Measurements from ENCODE around the gene NHSL2.

The NHSL2 gene

DNA sequence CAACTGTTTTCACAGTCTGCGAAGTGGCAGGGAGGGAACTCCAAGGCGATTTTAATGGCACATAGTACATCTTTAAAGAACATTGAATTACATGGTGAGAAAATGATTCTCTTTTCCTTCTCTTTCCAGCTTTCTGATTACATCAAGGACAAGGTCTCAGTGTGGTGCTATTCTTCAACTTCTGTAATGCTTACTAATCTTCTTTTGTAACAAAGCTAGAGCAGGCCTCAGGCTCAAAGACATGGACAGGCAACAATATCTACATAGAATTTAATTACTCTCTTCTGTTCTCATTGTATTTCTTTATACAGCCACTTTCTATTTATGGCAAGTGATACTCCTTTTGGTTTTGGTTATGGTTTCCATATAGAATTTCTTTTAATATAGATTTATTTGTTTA lies 172.6 kb downstream of the NHSL2 start:
- no peak for DNase-seq

DNA sequence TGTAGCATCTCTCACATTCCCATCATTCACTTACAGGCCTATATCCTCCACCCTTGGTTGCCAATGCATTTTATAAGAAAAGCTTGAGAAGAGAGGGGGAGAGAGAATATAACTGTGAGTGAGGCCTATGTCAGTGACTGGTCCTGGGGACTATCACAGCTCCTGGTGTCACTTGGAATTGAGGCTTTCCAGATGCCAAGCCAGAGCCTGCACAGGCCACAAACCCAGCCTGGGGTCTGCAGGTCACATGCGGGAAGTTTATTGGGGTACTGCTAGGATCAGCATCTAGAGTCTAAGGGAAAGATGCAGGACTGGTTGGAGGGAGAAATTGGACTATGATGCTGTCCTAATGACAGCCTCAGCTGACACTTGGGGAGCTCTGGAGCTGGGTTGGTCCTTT lies 173.5 kb downstream of the NHSL2 start:
- DNase-seq = no peak

DNA sequence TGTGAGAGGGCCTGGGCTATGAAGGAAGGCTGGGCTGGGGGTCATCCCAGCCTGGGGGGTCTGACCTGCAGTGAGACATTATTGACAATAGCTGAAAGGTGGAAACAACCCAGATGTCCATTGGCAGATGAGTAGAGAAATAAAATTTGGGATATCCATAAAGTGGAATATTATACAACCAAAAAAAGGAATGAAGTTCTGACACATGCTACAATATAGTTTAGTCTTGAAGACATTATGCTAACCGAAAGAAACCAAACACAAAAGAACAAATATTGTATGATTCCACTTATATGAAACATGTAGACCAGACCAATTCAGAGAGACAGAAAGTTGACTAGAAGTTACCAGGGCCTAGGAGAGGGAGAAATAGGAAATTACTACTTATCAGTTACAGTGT lies 176.3 kb downstream of the NHSL2 start:
- DNase-seq = no peak

DNA sequence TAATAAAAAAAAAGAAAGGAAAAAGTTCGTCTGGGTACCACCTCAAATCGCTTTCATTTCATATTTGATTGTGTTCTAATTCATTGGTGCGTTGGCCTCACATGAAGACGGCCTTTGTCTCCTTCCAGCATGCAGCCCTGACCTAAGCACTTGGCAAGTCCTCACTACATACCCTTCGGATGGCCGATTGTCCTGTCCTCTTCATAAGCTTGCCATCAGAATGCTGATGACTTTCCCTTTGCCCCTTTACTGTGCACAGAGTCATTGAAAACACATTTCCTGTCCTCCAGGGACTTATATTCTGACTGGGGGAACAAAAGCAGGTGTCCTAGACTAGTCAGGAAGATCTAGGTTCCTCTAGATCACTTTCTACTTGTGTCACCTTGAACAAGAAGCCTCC lies 178.1 kb downstream of the NHSL2 start:
- no peak for DNase-seq

DNA sequence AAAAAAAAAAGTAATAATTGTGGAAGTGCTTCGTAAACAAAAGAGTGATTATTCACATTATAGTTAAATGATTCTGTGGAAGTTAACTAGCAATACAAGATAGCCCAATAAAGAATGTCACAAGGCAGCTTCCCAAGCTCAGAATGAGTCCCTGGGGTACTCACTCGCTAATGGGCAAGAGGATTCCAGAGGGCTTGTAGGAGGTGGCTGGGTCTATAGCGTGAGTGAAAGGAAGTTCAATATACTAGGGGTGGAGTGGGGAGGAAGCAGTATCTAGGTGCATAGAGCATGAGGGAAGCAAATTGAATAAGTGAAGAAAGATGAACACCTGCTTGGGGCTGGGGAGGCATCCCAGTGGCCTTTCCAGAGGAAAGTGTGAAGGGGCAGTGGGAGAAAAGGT lies 178.6 kb downstream of the NHSL2 start:
- no peak for DNase-seq

DNA sequence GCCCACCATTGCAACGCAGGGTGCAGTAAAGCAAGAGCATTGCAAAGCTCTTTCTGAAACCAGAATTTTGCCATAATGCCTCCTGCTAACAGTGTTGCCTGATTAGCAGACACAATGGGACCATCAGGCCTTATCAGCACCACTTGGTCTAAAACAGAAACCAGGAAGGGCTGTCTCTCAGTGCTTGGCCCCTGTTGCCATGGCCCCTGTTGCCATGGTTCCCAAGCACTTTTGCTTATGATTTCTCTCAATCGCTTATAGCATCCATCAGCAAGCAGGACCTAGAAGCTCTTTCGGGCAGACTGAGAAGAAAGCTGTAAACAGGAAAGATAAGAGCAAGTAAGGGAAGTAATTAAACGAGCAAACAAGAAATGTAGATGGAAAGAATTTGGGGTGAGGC lies 184.2 kb downstream of the NHSL2 start:
- DNase-seq = peak; percentile 61

DNA sequence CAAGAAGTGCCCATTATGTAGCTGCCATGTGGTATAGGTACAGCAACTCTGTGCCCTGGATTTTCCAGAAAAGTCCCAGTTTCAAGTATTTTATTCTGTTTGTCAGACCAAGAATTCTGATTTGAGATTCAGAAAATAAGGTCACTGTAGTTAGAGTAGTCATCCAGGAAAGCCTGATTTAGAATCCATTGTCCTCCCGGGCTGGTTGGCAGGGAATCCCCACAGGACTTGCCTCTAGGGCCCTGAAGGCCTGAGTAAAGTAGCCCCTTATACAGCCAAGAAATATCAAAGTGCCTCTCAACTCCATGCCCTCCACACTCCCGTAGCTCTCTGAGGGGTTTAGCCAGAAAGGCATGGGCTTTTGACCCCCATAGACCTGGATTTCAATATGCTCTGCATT lies 184.7 kb downstream of the NHSL2 start:
- peak; percentile 31 for DNase-seq

DNA sequence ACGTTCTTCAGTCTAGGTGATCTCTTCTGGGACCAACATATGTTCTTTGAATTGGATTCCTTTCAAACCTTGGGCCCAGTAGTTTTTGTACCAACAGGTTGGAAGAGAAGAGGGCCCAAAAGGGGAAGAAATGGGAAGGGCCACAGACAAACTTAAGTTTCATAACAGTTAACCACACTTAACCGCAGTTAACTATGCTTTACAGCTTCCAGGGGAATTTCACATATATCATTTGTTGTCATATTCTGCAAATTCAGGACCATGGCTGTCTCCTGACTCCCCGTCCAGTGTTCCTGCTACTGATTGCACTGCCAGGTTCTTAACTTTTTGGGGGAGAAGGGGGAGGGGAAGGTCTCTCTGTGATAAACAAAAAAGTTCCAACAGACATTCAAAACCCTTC lies 186.5 kb downstream of the NHSL2 start:
- no peak for DNase-seq

DNA sequence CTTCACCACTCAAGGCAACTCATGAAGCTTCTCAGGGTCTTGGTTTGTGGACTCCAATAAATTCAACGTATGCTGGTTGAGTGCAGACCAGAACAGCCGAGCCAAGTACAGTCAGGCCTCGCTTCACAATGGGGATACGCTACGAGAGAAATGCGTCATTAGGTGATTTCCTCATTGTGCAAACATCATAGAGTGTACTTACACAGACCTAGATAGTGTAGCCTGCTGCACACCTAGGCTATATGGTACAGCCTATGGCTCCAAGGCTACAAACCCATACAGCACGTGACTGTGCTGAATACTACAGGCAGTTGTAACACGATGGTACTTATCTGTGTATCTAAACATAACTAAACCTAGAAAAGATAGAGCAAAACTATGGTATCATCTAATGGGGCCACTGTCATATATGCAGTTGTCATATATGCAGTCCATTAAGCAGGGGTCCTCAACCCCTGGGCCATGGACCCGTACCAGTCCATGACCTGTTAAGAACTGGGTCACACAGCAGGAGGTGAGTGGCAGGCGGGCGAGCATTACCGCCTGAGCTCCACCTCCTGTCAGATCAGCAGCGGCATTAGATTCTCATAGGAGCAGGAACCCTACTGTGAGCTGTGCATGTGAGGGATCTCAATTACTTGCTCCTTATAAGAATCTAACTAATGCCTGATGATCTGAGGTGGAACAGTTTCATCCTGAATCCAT lies 189.6 kb downstream of the NHSL2 start:
- peak; percentile 6 for DNase-seq

DNA sequence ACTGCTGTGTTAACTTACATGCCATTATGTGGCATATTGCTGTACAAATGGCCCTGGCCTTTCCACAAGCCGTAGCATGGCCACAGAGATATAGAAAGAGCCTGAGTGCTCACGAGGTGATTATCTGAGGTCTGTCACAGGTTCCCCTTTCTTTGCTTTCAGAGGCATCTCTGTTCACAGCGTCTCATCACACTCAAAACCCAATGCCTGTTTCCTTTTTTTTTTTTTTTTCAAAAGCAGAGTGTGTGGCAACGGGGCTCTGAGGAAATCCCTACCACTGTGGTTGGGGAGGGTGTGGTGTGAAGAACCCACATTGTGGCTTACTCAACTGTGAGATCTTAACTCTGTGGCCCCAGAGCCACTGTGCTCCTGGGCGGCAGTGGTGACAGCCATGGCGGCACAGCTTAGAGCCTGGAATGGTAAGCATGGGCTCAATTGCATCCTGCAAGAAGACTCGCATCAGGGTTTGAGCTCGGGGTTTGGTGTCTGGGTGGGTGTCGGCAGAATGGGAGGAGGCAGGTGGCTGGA lies 190.2 kb downstream of the NHSL2 start:
- DNase-seq = no peak

DNA sequence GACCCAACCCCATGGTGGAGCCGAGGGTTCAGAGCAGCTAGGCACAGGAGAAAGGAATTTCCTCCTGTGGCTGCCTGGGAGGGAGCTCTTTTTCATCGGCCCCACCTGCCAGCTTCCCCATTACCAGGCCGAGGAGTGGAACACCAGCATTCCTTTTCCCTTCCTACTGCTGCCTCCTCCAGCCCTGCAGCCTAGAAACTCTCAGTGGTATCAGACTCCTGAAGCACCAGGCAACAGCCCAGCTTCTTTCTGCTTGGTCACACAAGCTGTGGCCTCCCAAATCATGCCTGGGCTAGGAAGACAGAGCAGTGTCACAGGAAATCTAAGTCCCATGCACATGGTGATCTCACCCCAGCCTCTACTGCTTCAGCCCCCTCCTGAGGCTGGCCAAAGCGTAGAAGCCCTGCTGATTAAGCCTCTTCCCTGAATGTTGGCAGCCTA lies 191.0 kb downstream of the NHSL2 start:
- no peak for DNase-seq

DNA sequence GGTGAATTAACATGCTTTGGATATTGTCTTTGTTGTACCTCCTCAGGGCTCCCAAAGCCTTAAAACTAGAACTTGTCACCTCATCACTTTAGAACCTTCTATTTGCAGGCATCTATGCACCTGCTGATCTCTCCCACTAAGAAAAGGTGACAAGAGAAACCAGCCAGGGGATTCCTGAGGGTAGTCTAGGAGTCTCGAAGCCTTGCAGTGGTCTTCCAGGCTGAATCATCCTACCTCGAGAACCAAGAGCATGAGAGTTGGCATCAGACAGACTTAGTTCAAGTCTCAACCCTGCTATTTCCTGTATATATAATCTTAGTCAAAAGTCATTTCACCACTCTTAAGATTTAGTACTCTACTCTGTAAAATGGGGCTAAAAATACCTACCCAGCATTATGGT lies 191.5 kb downstream of the NHSL2 start:
- no peak for DNase-seq

DNA sequence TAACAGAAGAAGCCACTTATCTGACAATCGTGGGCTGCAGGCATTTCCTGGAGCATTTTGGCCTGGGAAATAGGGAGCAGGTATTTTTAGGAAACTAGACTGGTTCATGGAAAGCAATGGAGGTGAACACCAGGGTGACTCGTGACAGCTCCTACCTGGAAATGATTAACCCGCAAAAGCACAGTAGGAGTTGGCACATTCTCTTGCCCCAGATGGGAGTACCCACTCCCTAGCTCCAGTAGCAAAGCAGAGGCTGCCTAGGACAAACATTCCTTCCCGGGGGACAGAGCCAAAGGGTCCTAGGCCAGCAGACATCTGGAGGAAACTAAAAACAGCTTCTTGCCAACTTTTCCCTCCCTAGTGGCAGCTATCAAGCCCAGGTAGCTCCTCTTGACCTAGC lies 192.1 kb downstream of the NHSL2 start:
- DNase-seq = no peak

DNA sequence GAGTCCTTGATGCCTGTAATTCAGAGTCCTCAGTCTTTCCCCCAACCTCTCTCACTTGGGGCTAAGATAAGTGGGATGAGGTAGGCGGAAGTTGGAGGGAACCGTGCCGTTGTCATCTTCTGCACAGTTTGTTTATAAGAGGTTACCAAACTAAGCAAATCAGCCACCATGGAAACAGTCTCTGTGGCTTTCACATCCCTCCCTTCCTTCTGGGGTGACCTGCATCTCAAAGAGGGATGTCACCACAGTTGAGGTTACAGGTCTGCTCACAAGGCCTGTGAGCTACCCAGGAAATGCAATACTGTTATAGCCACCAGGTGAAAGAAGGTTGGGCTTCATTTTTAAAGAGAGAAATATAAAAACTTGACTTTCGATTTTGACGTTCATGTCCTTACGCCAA lies 194.8 kb downstream of the NHSL2 start:
- no peak for DNase-seq

DNA sequence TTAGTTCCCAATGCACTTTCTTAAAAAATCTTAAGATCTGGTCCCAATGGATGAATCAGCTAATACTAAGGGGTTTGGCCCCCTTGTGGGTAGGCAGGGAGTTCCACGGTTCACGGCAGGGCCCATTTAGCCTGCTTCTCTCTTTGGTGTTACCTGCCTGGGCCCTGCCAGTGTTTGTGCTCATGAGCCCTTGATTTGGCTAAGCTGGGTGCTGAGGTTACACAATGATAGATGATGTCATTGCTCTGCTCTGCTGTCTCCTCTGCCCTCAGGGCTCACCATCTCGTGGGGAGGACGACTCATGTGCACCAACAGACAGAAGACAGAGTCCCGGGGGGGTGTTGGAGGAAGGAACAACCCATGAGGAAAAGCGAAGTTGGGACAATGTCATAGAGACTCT lies 196.7 kb downstream of the NHSL2 start:
- no peak for DNase-seq

DNA sequence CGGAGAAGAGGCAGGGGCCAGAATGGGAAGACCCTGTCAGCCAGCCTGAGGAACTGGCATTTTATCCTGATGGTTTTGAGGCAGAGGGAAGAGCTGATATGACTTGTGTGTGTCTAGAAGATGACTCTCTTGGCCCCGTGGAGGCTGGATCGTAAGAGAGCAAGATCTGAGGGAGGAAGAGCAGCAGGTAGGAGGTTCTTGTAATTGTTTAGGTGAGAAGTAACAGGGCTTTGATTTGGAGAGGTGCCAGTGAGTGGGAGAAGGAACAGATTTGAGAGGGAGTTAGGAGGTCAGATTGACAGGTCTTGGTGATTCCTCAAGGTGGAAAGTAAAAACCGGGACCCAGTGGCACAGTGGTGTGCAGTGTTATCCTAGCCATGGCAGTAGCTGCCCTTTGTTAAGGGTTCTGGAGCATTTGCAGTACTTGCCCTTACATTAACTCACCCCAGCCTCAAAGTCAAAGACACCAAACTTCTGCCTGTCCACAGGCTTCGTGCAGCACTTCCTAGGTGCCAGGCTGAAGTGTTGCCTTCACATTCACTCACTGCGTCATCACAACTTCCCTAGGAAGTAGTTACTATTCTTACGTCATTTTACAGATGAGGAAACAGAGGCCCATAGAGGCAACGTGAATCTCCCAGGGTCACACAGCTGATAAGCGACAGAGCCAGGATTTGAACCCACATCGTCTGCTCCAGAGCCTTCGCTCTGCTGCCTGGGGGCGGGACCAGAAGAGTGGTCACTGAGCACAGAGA lies 197.4 kb downstream of the NHSL2 start:
- DNase-seq = no peak

DNA sequence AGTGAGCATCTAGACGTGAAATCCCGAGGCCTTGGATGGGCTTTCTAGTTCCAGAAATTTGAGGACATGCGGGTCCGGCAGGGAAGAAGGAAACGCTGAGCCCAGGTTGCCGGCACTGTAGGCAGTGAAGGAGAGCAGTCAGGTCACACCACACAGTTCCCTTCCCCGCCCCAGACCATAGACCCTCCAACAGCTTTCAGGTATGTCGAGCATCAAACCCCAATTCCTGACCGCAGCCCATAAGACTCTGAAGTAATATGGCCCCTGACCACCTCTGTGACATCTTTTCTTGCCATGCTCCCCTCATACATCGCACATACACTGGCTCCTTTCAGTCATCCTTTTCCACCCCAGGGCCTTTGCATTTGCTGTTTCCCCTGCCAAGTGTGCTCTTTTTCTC lies 198.0 kb downstream of the NHSL2 start:
- DNase-seq = no peak

DNA sequence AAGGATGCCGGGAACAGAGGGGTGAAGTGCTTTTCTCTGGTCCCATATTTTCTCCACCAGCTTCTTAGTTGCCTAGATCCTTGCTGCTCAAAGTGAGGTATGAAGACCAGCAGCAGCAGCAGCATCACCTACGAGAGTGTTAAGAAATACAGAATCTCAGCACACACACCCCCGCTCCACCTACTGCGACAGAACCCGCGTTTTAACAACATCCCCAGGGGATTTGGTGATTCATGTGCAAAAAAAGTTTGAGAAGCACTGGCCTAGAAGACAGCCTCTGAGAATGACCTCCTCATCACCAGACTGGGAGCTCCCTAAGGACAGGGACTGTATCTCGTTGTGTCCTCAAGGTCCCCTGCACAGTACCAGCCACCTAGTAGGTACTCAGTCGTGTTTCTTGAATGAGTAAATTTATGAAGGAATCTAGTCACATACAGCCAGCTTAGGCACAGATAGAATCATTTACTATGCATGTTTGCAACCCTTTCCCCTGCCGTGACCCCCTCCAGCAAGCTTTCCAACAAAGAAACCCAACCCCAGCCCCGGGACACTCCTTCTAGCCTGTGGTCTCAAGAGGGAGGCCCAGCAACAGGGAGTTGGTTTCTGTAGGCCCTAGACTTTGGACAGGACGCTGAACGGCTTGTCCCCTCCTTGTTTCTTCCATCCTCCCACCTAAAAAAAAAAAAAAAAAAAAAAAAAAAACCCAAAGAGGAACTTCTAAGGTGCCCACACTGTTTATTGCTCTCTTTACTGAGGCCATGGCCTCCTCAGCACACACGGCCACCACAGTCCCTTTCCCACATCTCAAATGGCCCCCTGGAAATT lies 199.6 kb downstream of the NHSL2 start:
- DNase-seq = no peak

DNA sequence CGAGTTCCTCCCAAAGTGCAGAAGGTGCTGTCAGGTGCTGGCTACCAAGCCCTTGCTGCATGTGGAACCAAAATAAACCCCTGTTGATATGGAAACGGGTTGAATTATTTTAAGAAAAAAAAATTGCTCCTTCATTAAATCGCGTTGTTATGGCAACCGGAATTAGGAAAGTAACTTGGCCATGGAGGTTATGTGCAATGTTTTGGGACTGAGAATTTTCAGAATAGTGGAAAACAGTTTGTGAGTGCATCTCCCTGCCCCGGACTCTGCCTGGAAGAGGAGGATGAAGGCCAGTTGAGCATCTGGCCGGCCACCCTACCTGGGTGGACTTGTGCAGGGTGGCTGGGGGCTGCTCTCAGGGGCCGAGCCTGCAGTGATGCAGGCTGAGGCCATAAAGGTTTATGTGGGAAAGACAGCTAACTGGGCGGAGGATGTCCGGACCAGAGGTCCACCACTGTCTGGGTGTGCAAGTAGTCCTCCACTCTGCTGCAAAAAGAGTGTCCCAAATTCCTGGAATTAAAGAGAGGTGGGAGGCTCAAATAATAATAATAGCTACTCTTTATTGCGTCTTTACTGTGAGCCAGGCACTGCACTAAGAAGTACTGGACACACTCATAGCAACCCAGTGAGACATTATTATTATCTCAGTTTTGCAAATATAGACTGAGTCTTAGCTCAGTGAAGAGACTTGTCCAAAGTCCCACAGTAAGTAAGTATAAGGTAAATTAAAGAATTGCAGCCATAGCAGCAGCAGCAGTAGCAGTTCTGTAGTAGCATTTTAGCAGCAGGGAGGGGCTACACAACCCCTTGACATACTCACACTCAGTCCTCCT lies 200.4 kb downstream of the NHSL2 start:
- DNase-seq = no peak

DNA sequence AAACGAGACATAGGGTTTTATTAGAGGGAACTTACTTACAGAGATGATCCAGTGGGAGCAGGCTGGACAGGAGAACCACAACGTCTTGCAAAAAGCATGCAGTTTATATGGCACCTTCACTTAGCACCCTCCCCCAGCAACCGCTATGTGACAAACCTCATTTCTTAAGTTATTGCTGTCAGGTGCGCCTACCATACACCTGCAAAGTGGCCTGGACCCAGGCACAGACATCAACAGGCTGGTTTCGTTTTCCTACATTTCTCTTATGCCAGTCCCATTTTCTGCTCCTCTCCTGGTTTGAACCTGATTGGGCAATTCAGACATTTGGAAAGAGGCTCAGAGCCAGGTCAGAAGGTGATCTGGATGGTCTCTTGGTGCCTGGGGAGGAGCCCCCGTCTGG lies 202.8 kb downstream of the NHSL2 start:
- no peak for DNase-seq

DNA sequence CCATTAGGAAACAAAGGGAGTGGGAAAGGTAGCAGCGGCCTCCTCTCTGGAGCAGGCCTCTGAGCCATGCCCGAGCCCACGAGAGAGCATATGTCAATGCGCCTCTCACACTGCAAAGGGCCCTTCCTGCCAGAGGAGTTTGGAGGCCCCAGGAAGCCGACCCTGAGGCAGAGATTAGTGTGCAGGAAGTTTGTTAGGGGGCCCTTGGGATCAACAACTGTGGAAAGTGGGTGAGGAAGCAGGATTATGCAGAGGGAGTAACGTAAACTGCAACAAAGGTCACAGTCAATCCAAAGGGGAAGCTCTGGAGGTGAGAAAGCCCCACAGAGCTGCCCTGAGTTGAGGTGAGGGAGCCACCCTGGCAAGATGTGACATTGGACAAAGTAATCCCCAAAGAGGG lies 203.7 kb downstream of the NHSL2 start:
- DNase-seq = no peak

DNA sequence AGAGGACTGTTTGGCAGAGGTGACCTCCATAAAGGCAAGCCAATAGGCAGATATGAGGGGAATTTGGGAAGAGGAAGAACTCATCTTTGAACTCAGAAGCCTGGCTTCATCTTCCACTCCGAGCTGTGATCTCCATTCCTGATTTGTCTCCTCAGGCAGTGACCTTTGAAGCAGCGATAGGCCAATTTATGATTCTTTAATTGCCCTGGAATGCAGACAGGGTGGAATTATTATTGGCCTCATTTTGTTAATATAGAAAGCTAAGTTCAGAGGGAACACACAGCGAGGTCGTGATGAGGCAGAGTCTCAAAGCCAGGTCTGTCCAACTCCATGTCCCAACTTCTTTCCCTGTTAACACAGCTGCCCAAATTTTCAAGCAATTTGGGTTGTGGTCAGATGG lies 204.2 kb downstream of the NHSL2 start:
- no peak for DNase-seq

DNA sequence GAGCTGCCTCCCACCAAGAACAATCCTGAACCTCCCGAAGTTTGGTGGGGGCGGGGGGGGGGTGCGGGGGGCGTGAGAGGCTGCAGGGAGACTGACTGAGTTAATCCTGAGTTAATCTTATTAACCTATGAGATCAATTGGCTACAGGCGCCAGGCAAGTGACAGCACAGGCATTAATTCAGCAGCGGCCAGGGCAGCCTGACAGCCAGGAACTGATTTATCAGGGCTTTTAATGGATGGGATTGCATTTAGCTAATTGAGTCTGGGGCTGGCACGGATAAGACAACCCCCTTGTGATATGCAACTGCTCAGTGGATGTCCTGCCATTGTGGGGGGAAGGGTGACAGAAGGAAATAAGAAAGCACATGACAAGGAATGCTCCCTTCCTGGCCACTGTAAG lies 204.7 kb downstream of the NHSL2 start:
- no peak for DNase-seq

All from DMS79 treated with DMSO at 0.1 percent for 48 hours (cell line).